B cell (primary cell): Measurements from ENCODE around the gene CHN1. TPM values are rescaled to one million over a fixed set of nuclear protein-coding genes. Genes with fewer than 3 reads are reported as not detected.

Experiments used
- ATAC-seq: fragments of 200-7000 bp; cut with Tn5 transposase; one replicate; pipeline ENCODE4 v1.10.0; 2021; ENCODE audit warnings: low read depth, mild to moderate bottlenecking, moderate number of reproducible peaks, moderate library complexity
- CTCF ChIA-PET: fragments of 350-600 bp; sonication (Branson Sonifier 250); formaldehyde crosslinking; loops from one replicate; lab custom pipeline; 2021; ENCODE audit warnings: antibody characterized with exemption, inconsistent platforms; lab: Charles Lee
- POLR2A ChIA-PET: fragments of 350-600 bp; sonication (Branson Sonifier 250); formaldehyde crosslinking; loops from one replicate; lab custom pipeline; 2021; ENCODE audit warnings: antibody characterized with exemption; lab: Charles Lee
- DNase-seq: peaks from one replicate; pipeline ENCODE4 v3.0.0; 2013
- H2AFZ ChIP-seq: 2 replicates; pipeline ENCODE4 v1.6.1; 2012; ENCODE audit warnings: mild to moderate bottlenecking, low read depth, low read length; ENCODE audit not compliant: insufficient read depth, poor library complexity, severe bottlenecking
- H3K27ac ChIP-seq, 2 donors: 1 replicate in 1 of 2; 2 replicates in 1 of 2; pipeline ENCODE4 v1.5.1; 2012 to 2013; ENCODE audit warnings: low read length in 2 of 2, mild to moderate bottlenecking in 2 of 2, moderate library complexity in 1 of 2
- H3K27me3 ChIP-seq, 4 experiments: fragments of 200-600 bp in 1 of 4; sonication (generic) in 1 of 4; replicated peaks in 1 of 4; 1 replicate in 2 of 4; 2 replicates in 2 of 4; pipeline versions ENCODE4 v1.6.1 to v1.7.0; 2013 to 2016; ENCODE audit warnings: low read length in 3 of 4, mild to moderate bottlenecking in 2 of 4, mixed read lengths in 1 of 4, moderate library complexity in 1 of 4; ENCODE audit not compliant: insufficient read depth in 4 of 4, control insufficient read depth in 3 of 4; ENCODE audit errors: control extremely low read depth in 1 of 4
- H3K36me3 ChIP-seq, 2 experiments: replicated peaks in 1 of 2; 1 replicate in 1 of 2; 2 replicates in 1 of 2; pipeline versions ENCODE4 v1.6.1 to v1.7.1; 2013; ENCODE audit warnings: low read length in 1 of 2; ENCODE audit not compliant: insufficient read depth in 2 of 2, control insufficient read depth in 1 of 2; ENCODE audit errors: control extremely low read depth in 1 of 2, extremely low read depth in 1 of 2
- H3K4me1 ChIP-seq, 2 donors: fragments of 200-600 bp in 1 of 2; sonication (generic) in 1 of 2; 1 replicate in 1 of 2; 2 replicates in 1 of 2; pipeline versions ENCODE4 v1.5.1 to v1.6.1; 2013 to 2017; ENCODE audit warnings: low read length in 2 of 2; ENCODE audit not compliant: control insufficient read depth in 2 of 2, insufficient read depth in 2 of 2
- H3K4me2 ChIP-seq: replicated peaks from 2 replicates; pipeline ENCODE3; 2012; ENCODE audit warnings: mild to moderate bottlenecking, low read depth, low read length; ENCODE audit not compliant: poor library complexity, severe bottlenecking
- H3K4me3 ChIP-seq, 5 experiments: fragments of 200-600 bp in 1 of 5; sonication (generic) in 1 of 5; 1 replicate in 3 of 5; 2 replicates in 2 of 5; pipeline versions ENCODE4 v1.5.1 to v1.7.0; 2011 to 2016; ENCODE audit warnings: low read length in 4 of 5, mild to moderate bottlenecking in 4 of 5, low read depth in 2 of 5, control low read depth in 1 of 5, moderate library complexity in 1 of 5; ENCODE audit not compliant: insufficient read depth in 1 of 5; ENCODE audit errors: control extremely low read depth in 1 of 5, extremely low read depth in 1 of 5
- H3K79me2 ChIP-seq: fragments of 200-600 bp; sonication (generic); one replicate; pipeline ENCODE4 v1.6.0; 2016; ENCODE audit warnings: low read length; ENCODE audit not compliant: control insufficient read depth, insufficient read depth
- H3K9ac ChIP-seq: fragments of 200-600 bp; sonication (generic); 2 replicates; pipeline ENCODE4 v1.6.1; 2017; ENCODE audit warnings: mild to moderate bottlenecking, low read length, moderate library complexity
- H3K9me3 ChIP-seq, 3 donors: one replicate each; pipeline versions ENCODE4 v1.6.1 to v1.7.1; 2013; ENCODE audit warnings: low read length in 2 of 3; ENCODE audit not compliant: control insufficient read depth in 2 of 3, insufficient read depth in 1 of 3; ENCODE audit errors: control extremely low read depth in 1 of 3
- H4K20me1 ChIP-seq: 2 replicates; pipeline ENCODE4 v1.6.0; 2012; ENCODE audit warnings: mild to moderate bottlenecking, low read length; ENCODE audit not compliant: insufficient read depth, control insufficient read depth, poor library complexity, severe bottlenecking
- H3K27ac Mint-ChIP-seq: one replicate; pipeline ENCODE4 v1.8.0; 2021; ENCODE audit warnings: mixed read lengths
- H3K27me3 Mint-ChIP-seq: one replicate; pipeline ENCODE4 v1.8.0; 2021; ENCODE audit warnings: mixed read lengths
- H3K4me1 Mint-ChIP-seq: one replicate; pipeline ENCODE4 v1.8.0; 2021; ENCODE audit warnings: mixed read lengths
- H3K4me3 Mint-ChIP-seq: one replicate; pipeline ENCODE4 v1.8.0; 2021; ENCODE audit warnings: mixed read lengths
- H3K9me3 Mint-ChIP-seq: one replicate; pipeline ENCODE4 v1.8.0; 2022; ENCODE audit warnings: mixed read lengths; ENCODE audit not compliant: insufficient read depth
- EZH2 ChIP-seq: IDR thresholded peaks from 2 replicates; pipeline ENCODE4 v1.6.1; 2012; ENCODE audit warnings: borderline replicate concordance, low read depth, mild to moderate bottlenecking, moderate library complexity, low read length; ENCODE audit not compliant: insufficient read depth, poor library complexity, severe bottlenecking
- WGBS: methylation state at CpG from one replicate; pipeline ENCODE4 v1.1.5; 2013; ENCODE audit warnings: missing lambda C conversion rate; ENCODE audit not compliant: insufficient coverage; 5-methylcytosine and 5-hydroxymethylcytosine counted together
- intact Hi-C: fragments of 100-400 bp; cut with micrococcal nuclease; formaldehyde crosslinking; loops from one replicate; pipeline ENCODE4 v1.10.0; 2022
- polyA plus RNA-seq: library from polyadenylated mRNA; depleted of rRNA; stranded (reverse); fragments of >200 nt; gene quantifications from 2 replicates; pipeline ENCODE4 v1.2.3, GENCODE V29; 2012
- total RNA-seq, 2 donors: library from RNA; stranded (reverse); fragments of 120-200 nt in 1 of 2; gene quantifications; 1 replicate in 1 of 2; 2 replicates in 1 of 2; pipeline versions ENCODE4 v1.2.3 to v1.2.4, GENCODE V29; 2013 to 2022
- TF ChIP-seq, protein P1 (sequence below): fragments of 200-600 bp; IDR thresholded peaks from one replicate; pipeline ENCODE4 v1.8.0; 2022; ENCODE audit warnings: antibody characterized with exemption, mild to moderate bottlenecking

Gene CHN1
- total and polyA plus RNA-seq, 2 donors (not counting 1 experiment from before 2014, with no cell fraction given): 0.79 to 1.4 TPM

DNA sequence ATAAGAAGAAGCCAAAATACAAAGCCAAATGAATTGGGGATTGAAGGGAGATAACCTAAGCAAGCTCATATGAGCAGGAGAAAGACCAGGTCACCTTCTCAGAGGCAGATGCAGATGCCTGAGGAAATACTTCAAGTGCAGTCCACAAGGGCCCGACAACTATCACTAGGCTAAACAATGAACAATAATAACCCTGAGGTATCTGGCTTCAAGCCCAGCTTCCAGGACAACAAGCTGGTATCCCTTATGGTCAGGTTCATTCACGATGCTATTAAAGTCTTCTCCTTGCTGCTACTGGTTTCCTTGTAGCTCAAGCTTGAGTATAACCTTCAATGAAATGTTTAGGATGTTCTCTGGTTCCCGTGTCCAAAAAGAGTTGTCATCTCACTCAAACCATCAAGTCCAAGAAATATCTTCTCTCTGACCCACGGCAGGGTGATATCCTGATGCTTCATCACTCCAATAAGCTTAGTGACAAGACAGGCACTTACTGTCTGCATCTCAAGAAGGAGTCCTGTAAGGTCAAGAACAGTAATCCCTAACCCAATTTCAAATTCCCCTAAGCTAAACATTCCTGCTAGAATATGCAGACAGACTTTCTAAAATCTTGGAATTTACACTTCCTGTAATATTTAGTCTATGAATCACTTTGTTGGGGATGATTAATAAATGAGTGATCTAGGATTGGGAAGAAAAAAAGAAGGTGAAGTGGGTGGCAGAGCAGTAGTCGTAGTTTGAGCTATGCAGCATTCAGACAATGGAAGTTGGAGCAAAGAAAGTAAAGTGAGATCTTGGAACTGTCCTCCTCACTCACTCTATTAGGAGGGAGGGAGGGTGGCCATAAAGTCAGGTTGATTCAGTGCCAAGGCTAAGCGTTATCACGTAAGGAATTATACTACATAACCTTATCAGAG, 33.1 kb downstream of the CHN1 start:
- H3K4me3 Mint-ChIP-seq: no peak overlapping the region
- intact Hi-C loops: no loop called here
- Histone ChIP-seq H3K27me3 (no peaks in the 10 kb centered on the region), H3K4me3 (no peak overlapping the region), H3K9me3 (peaks cover 0 to 1% (median 0%) of the 10 kb centered on the region in 3 donors), H3K79me2 (no peaks in the 10 kb centered on the region), H3K9ac (no peak overlapping the region), H3K4me1 (no peaks in the 10 kb centered on the region), H3K4me2 (no peak overlapping the region), H3K27ac (no peak overlapping the region), H2AFZ (no peak overlapping the region), H4K20me1 (no peaks in the 10 kb centered on the region), H3K36me3 (no peaks in the 10 kb centered on the region)
- WGBS: 85% methylated on average over 4 of the region's 7 CpGs
- CTCF ChIA-PET: interaction anchor here (1.1 kb wide), 1 partner anchor 11 kb away, joined by 5 read pairs; no protein-coding TSS in a partner anchor
- TF ChIP-seq, protein P1, sequence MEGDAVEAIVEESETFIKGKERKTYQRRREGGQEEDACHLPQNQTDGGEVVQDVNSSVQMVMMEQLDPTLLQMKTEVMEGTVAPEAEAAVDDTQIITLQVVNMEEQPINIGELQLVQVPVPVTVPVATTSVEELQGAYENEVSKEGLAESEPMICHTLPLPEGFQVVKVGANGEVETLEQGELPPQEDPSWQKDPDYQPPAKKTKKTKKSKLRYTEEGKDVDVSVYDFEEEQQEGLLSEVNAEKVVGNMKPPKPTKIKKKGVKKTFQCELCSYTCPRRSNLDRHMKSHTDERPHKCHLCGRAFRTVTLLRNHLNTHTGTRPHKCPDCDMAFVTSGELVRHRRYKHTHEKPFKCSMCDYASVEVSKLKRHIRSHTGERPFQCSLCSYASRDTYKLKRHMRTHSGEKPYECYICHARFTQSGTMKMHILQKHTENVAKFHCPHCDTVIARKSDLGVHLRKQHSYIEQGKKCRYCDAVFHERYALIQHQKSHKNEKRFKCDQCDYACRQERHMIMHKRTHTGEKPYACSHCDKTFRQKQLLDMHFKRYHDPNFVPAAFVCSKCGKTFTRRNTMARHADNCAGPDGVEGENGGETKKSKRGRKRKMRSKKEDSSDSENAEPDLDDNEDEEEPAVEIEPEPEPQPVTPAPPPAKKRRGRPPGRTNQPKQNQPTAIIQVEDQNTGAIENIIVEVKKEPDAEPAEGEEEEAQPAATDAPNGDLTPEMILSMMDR: no peak
- TF ChIP-seq EZH2: no peak
- H3K4me1 Mint-ChIP-seq: no peaks in the 10 kb centered on the region
- DNase-seq: no peak
- no peak overlapping the region for H3K27ac Mint-ChIP-seq
- POLR2A ChIA-PET: no interaction called here
- no peaks in the 10 kb centered on the region for H3K9me3 Mint-ChIP-seq
- ATAC-seq: no peak
- peaks cover 22% of the 10 kb centered on the region for H3K27me3 Mint-ChIP-seq

DNA sequence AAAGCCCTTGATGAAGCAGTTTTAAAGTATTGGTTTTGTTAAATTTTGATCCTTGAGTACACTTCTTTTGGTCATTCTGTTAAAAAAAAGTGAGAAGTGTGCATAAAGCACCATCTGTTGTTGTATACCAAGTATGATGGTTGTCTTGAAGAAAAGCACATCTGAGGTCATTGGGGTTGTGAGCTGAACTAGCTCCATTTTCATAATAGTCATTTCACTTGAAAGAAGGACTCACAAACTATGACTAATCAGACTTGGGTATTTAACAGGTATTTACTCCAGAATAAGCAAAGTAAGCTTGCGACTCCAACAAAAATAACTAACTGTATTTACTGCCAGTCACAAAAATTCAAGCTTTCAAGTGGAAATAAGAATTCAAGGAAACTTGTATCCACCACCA, 35.1 kb downstream of the CHN1 start:
- no peak overlapping the region for H2AFZ ChIP-seq
- ATAC-seq: no peak
- H3K79me2 ChIP-seq: no peaks in the 10 kb centered on the region
- H3K27ac ChIP-seq: no peak overlapping the region
- no peak overlapping the region for H3K27ac Mint-ChIP-seq
- H3K4me3 ChIP-seq: no peak overlapping the region
- ChIA-PET POLR2A (no interaction called here), CTCF (no interaction called here)
- TF ChIP-seq, protein P1: no peak
- TF ChIP-seq EZH2: no peak
- H3K4me1 Mint-ChIP-seq: no peaks in the 10 kb centered on the region
- no peak for DNase-seq
- no peak overlapping the region for H3K9ac ChIP-seq
- H3K9me3 ChIP-seq: peaks cover 0 to 1% (median 0%) of the 10 kb centered on the region in 3 donors
- no peaks in the 10 kb centered on the region for H3K27me3 ChIP-seq
- WGBS: no CpG with 5 or more reads among the region's 1 CpG
- H3K36me3 ChIP-seq: no peaks in the 10 kb centered on the region
- peaks cover 24% of the 10 kb centered on the region for H3K27me3 Mint-ChIP-seq
- no peaks in the 10 kb centered on the region for H4K20me1 ChIP-seq
- no peak overlapping the region for H3K4me3 Mint-ChIP-seq
- no peaks in the 10 kb centered on the region for H3K9me3 Mint-ChIP-seq
- no peaks in the 10 kb centered on the region for H3K4me1 ChIP-seq
- H3K4me2 ChIP-seq: no peak overlapping the region
- intact Hi-C loops: no loop called here
